NCI-H446 treated with DMSO at 0.1 percent for 48 hours (cell line): ENCODE results near the gene THUMPD2.

Source experiments
- DNase-seq: peaks from one replicate; lab custom pipeline; 2025; lab: John Stamatoyannopoulos, UW

THUMPD2 gene

GRCh38 chr2:39717067-39717466 is 62.0 kb downstream of the THUMPD2 start:
- DNase-seq, result no peak

GRCh38 chr2:39715822-39716221 is 63.2 kb downstream of the THUMPD2 start:
- no peak for DNase-seq

- no peak for DNase-seq
Observed at GRCh38 chr2:39715095-39715494, 64.0 kb downstream of the THUMPD2 start.

- no peak for DNase-seq
Observed at GRCh38 chr2:39712953-39713352, 66.1 kb downstream of the THUMPD2 start.

GRCh38 chr2:39710807-39711206 is 68.3 kb downstream of the THUMPD2 start:
- no peak for DNase-seq

GRCh38 chr2:39708003-39708402 is 71.1 kb downstream of the THUMPD2 start:
- no peak for DNase-seq

- no peak for DNase-seq
Observed at GRCh38 chr2:39706945-39707344, 72.1 kb downstream of the THUMPD2 start.

- DNase-seq, result no peak
Observed at GRCh38 chr2:39706312-39706711, 72.7 kb downstream of the THUMPD2 start.

GRCh38 chr2:39705638-39706037 is 73.4 kb downstream of the THUMPD2 start:
- DNase-seq, result no peak

- no peak for DNase-seq
Observed at GRCh38 chr2:39704540-39704939, 74.5 kb downstream of the THUMPD2 start.

- no peak for DNase-seq
Observed at GRCh38 chr2:39703181-39703872, 75.7 kb downstream of the THUMPD2 start.

- no peak for DNase-seq
Observed at GRCh38 chr2:39701137-39701536, 77.9 kb downstream of the THUMPD2 start.

- DNase-seq, result peak; percentile 85
Observed at GRCh38 chr2:39697454-39697853, 81.6 kb downstream of the THUMPD2 start.

- peak; percentile 97 for DNase-seq
Observed at GRCh38 chr2:39696838-39697237, 82.2 kb downstream of the THUMPD2 start.

- peak; percentile 88 for DNase-seq
Observed at GRCh38 chr2:39696101-39696553, 82.9 kb downstream of the THUMPD2 start.

GRCh38 chr2:39693245-39693644 is 85.8 kb downstream of the THUMPD2 start:
- DNase-seq, result no peak

- DNase-seq, result no peak
Observed at GRCh38 chr2:39689876-39690275, 89.2 kb downstream of the THUMPD2 start.

- no peak for DNase-seq
Observed at GRCh38 chr2:39689272-39689841, 89.7 kb downstream of the THUMPD2 start.

GRCh38 chr2:39688181-39688580 is 90.9 kb downstream of the THUMPD2 start:
- DNase-seq, result no peak

GRCh38 chr2:39686456-39686855 is 92.6 kb downstream of the THUMPD2 start:
- no peak for DNase-seq
